HCT116 (cell line): ENCODE measurements around the gene MYL4. TPM values are rescaled to one million over a fixed set of nuclear protein-coding genes. Genes with fewer than 3 reads are reported as not detected.
"Not testable (repeated sequence)": the region's sequence is repeated elsewhere in the genome, so short reads cannot be mapped to it uniquely, and the experiment has no call there.

Experiments used
- ATAC-seq: fragments of 200-7000 bp; cut with Tn5 transposase; 2 replicates; pipeline ENCODE4 v1.9.1; 2020; ENCODE audit warnings: mild to moderate bottlenecking, moderate library complexity
- BruUV-seq: library from RNA; stranded (reverse); fragments of 400-500 nt; replicated peaks from 2 replicates; lab custom pipeline; 2021; lab: Mats Ljungman, UMichigan
- CTCF ChIA-PET: fragments of 300-600 bp; sonication (Branson Sonifier 250); formaldehyde crosslinking; loops from one replicate; lab custom pipeline; 2021; ENCODE audit warnings: antibody characterized with exemption; lab: Charles Lee
- POLR2A ChIA-PET: fragments of 300-600, 350-600 bp; sonication (Branson Sonifier 250); formaldehyde crosslinking; loops from one replicate; lab custom pipeline; 2021; ENCODE audit warnings: antibody characterized with exemption; lab: Charles Lee
- RAD21 ChIA-PET, 2 experiments: fragments of 300-600 bp; sonication (Branson Sonifier 250); formaldehyde crosslinking; loops; one replicate each; lab custom pipeline; 2023; ENCODE audit warnings: low total read pairs in 2 of 2; ENCODE audit not compliant: uncharacterized antibody in 2 of 2, unreplicated experiment in 2 of 2, low non-redundant PET in 1 of 2; lab: Charles Lee
- DNase-seq: peaks from one replicate; pipeline ENCODE4 v3.0.0-alpha.2; 2010; ENCODE audit warnings: low read depth, low spot score
- H2AFZ ChIP-seq: fragments of 200-600 bp; shearing (Covaris generic), sonication (generic); 2 replicates; pipeline ENCODE4 v1.6.1; 2017; ENCODE audit warnings: low read depth, mixed run types, mixed read lengths, antibody characterized with exemption, low read length; ENCODE audit not compliant: poor library complexity, severe bottlenecking
- H3K27ac ChIP-seq: 2 replicates; pipeline ENCODE4 v1.5.1; 2012; ENCODE audit warnings: low read depth, low read length
- H3K27me3 ChIP-seq: fragments of 200-600 bp; sonication (generic); 2 replicates; pipeline ENCODE4 v1.6.1; 2016; ENCODE audit warnings: mixed run types, low read length, mixed read lengths; ENCODE audit not compliant: insufficient read depth
- H3K36me3 ChIP-seq, 2 experiments: fragments of 200-500 bp in 1 of 2; fragments of 200-600 bp in 1 of 2; sonication (Bioruptor generic) in 1 of 2; sonication (generic) in 1 of 2; 2 replicates each; pipeline versions ENCODE4 v1.5.1 to v1.6.1; 2014 to 2016; ENCODE audit warnings: low read length in 2 of 2, inconsistent platforms in 1 of 2, mixed read lengths in 1 of 2, mixed run types in 1 of 2; ENCODE audit not compliant: insufficient read depth in 2 of 2, control insufficient read depth in 1 of 2
- H3K4me1 ChIP-seq, 2 experiments: fragments of 200-600 bp in 1 of 2; sonication (generic) in 1 of 2; 2 replicates each; pipeline versions ENCODE4 v1.5.1 to v1.6.1; 2012 to 2017; ENCODE audit warnings: low read length in 2 of 2, inconsistent platforms in 1 of 2, mild to moderate bottlenecking in 1 of 2, mixed read lengths in 1 of 2, mixed run types in 1 of 2, moderate library complexity in 1 of 2; ENCODE audit not compliant: insufficient read depth in 2 of 2, control insufficient read depth in 1 of 2
- H3K4me2 ChIP-seq: fragments of 200-600 bp; sonication (generic); 2 replicates; pipeline ENCODE4 v1.6.1; 2017; ENCODE audit warnings: mixed run types, low read length, mixed read lengths
- H3K4me3 ChIP-seq, 2 experiments: fragments of 200-600 bp in 1 of 2; sonication (generic) in 1 of 2; replicated peaks in 1 of 2; 2 replicates each; pipeline ENCODE4 v1.5.1; 2011 to 2016; ENCODE audit warnings: low read length in 2 of 2, control low read depth in 1 of 2, low read depth in 1 of 2, mild to moderate bottlenecking in 1 of 2, mixed read lengths in 1 of 2, mixed run types in 1 of 2
- H3K79me2 ChIP-seq: fragments of 200-600 bp; sonication (generic); 2 replicates; pipeline ENCODE4 v1.6.1; 2017; ENCODE audit warnings: mild to moderate bottlenecking, mixed run types, low read length, moderate library complexity, mixed read lengths; ENCODE audit not compliant: insufficient read depth
- H3K9ac ChIP-seq: fragments of 200-600 bp; sonication (generic); 2 replicates; pipeline ENCODE4 v1.6.1; 2016; ENCODE audit warnings: low read length, mixed read lengths
- H3K9me2 ChIP-seq: fragments of 200-600 bp; sonication (generic), shearing (Covaris generic); 2 replicates; pipeline ENCODE4 v1.6.1; 2017; ENCODE audit warnings: mixed run types, mild to moderate bottlenecking, moderate library complexity; ENCODE audit not compliant: insufficient read depth
- H3K9me3 ChIP-seq, 2 experiments: fragments of 200-500 bp in 1 of 2; fragments of 200-600 bp in 1 of 2; sonication (Bioruptor generic) in 1 of 2; sonication (generic) in 1 of 2; 2 replicates each; pipeline ENCODE4 v1.6.1; 2014 to 2017; ENCODE audit warnings: low read length in 2 of 2, mixed read lengths in 2 of 2, inconsistent platforms in 1 of 2, low read depth in 1 of 2, mild to moderate bottlenecking in 1 of 2, mixed run types in 1 of 2, moderate library complexity in 1 of 2; ENCODE audit not compliant: control insufficient read depth in 1 of 2, insufficient read depth in 1 of 2
- H4K20me1 ChIP-seq: fragments of 200-600 bp; sonication (generic), shearing (Covaris generic); 2 replicates; pipeline ENCODE4 v1.6.1; 2017; ENCODE audit warnings: mixed run types, mild to moderate bottlenecking, moderate library complexity; ENCODE audit not compliant: insufficient read depth
- FOSL1 ChIP-seq: IDR thresholded peaks from 2 replicates; pipeline ENCODE4 v1.6.1; 2012; ENCODE audit warnings: low read depth
- JUND ChIP-seq: IDR thresholded peaks from 2 replicates; pipeline ENCODE4 v1.6.1; 2012
- POLR2A ChIP-seq: IDR thresholded peaks from 2 replicates; pipeline ENCODE4 v1.7.0; 2011; ENCODE audit warnings: borderline replicate concordance; ENCODE audit not compliant: insufficient read depth, insufficient read length; ENCODE audit errors: extremely low read depth
- POLR2AphosphoS5 ChIP-seq: IDR thresholded peaks from 2 replicates; pipeline ENCODE4 v1.6.1; 2011; ENCODE audit warnings: mild to moderate bottlenecking, low read depth, low read length, moderate library complexity
- intact Hi-C: fragments of 100-400 bp; cut with micrococcal nuclease; formaldehyde crosslinking; loops from 2 replicates; pipeline ENCODE4 v1.10.0; 2022
- total RNA-seq: library from RNA; stranded (reverse); gene quantifications from one replicate; pipeline ENCODE4 v1.2.1, GENCODE V29; 2021; ENCODE audit not compliant: unreplicated experiment

Gene MYL4
- total RNA-seq, 1 experiment from 2014 or later: 0.32 TPM

DNA sequence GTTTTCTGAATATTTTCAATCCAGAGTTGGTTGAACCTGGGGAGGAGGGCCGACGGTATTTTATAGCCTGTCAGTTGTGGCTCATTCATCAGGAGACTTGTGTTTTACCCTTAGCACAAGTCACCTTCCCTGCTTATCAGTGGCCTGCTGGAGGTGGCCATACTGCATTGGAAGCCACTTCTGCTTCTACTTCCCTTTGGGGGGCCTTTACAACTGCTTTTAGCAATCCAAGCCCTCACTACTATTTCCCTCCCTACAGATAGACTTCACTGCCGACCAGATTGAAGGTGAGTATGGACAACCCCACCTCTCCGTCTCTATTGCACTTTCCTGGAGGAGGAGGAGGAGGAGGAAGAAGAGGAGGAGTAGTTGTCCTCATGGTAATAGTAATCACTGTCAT, 4.4 kb downstream of the MYL4 start (continued):
- TF ChIP-seq POLR2AphosphoS5 (no peak), POLR2A (no peak)
- TF ChIP-seq, all 23 proteins: peak for 0

DNA sequence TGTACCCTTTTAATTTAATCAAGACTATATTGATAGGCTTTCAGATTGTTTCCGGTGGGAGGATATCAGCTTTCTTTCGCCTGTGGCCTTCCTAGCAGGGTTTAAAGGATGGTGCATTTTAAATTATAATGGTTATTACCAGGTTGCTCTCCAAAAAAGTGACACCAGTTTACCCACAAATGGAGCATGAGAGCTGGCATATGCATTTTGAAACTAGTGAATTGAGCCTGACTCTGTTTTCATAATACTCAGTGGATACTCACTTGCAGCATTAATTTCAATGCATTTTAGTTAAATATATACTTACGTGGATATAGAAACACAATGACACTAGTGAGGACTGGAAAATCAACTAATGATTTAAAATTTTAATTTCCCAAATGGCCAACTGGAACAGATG, 5.8 kb downstream of the MYL4 start:
- no TSS peak for BruUV-seq
- Histone ChIP-seq H3K4me3 (no peak overlapping the region), H3K36me3 (no peaks in the 10 kb centered on the region), H2AFZ (no peak overlapping the region)
- intact Hi-C loops: no loop called here
- no peak for DNase-seq
- POLR2A ChIA-PET: no interaction called here
- no peak for TF ChIP-seq JUND
- no peak for TF ChIP-seq FOSL1
- TF ChIP-seq, all 23 proteins: peak for 0
- Histone ChIP-seq H3K9ac (no peak overlapping the region), H3K4me2 (no peak overlapping the region), H3K27ac (no peak overlapping the region), H4K20me1 (no peaks in the 10 kb centered on the region), H3K9me2 (no peaks in the 10 kb centered on the region), H3K27me3 (no peaks in the 10 kb centered on the region), H3K9me3 (no peaks in the 10 kb centered on the region), H3K4me1 (no peaks in the 10 kb centered on the region), H3K79me2 (no peaks in the 10 kb centered on the region)
- ATAC-seq: no peak
- ChIA-PET CTCF (no interaction called here), RAD21 (no interaction called here)

DNA sequence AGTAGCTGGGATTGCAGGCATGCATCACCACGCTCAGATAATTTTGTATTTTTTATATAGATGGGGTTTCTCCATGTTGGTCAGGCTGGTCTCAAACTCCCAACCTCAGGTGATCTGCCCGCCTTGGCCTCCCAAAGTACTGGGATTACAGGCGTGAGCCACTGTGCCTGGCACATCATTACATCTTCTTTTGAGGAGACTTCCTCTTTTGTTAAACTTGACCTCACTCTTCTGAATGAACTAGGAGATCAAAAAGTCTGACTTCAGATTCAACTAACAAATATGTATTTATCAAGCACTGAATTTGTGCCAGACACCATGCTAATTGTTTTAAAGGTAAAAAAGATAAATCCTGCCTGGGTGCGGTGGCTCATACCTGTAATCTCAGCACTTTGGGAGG, 7.7 kb downstream of the MYL4 start:
- H4K20me1 ChIP-seq, BruUV-seq, CTCF ChIA-PET, H3K4me3 ChIP-seq, H3K9me3 ChIP-seq, RAD21 ChIA-PET, H2AFZ ChIP-seq, H3K4me1 ChIP-seq, POLR2A ChIA-PET, H3K27ac ChIP-seq, H3K27me3 ChIP-seq, H3K4me2 ChIP-seq, H3K9ac ChIP-seq, H3K36me3 ChIP-seq, H3K9me2 ChIP-seq, H3K79me2 ChIP-seq, ATAC-seq, intact Hi-C loops, DNase-seq: not testable (repeated sequence)

DNA sequence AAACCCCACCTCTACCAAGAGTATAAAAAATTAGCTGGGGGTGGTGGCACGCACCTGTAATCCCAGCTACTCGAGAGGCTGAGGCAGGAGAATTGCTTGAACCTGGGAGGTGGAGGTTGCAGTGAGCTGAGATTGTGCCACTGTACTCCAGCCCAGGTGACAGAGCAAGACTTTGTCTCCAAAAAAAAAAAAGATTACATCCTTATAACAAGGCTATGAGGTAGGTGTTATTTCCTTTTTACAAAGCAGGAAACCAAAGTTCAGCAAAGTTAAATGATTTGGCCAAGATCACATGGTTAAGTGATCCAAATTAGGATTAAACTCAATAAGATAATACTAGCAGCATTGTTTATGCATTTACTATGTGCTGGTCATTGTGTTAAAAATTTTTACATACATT, 8.1 kb downstream of the MYL4 start:
- H3K9me2 ChIP-seq, H3K4me2 ChIP-seq, H3K9ac ChIP-seq, H3K4me3 ChIP-seq, H2AFZ ChIP-seq, H3K36me3 ChIP-seq, DNase-seq, ATAC-seq, H3K4me1 ChIP-seq, BruUV-seq, POLR2A ChIA-PET, H3K9me3 ChIP-seq, H3K27ac ChIP-seq, H3K79me2 ChIP-seq, H4K20me1 ChIP-seq, RAD21 ChIA-PET, CTCF ChIA-PET, H3K27me3 ChIP-seq, intact Hi-C loops: not testable (repeated sequence)
